PC-9 (cell line): ENCODE measurements around the gene PIP. TPM values are rescaled to one million over a fixed set of nuclear protein-coding genes. Genes with fewer than 3 reads are reported as not detected.
"Not testable (repeated sequence)": the region's sequence is repeated elsewhere in the genome, so short reads cannot be mapped to it uniquely, and the experiment has no call there.

Experiments
- BruUV-seq: library from RNA; stranded (reverse); fragments of 400-500 nt; replicated peaks from 2 replicates; lab custom pipeline; 2021; lab: Mats Ljungman, UMichigan
- CTCF ChIA-PET: fragments of 300-600 bp; sonication (Branson Sonifier 250); formaldehyde crosslinking; loops from one replicate; lab custom pipeline; 2022; ENCODE audit warnings: antibody characterized with exemption; lab: Charles Lee
- POLR2A ChIA-PET: fragments of 300-600 bp; sonication (Branson Sonifier 250); formaldehyde crosslinking; loops from one replicate; lab custom pipeline; 2022; ENCODE audit warnings: antibody characterized with exemption; ENCODE audit not compliant: unreplicated experiment; lab: Charles Lee
- DNase-seq, 2 experiments: peaks; one replicate each; pipeline versions ENCODE4 v3.0.0 to v3.0.0-alpha.2; 2015 to 2022; ENCODE audit warnings: mixed read lengths in 1 of 2
- H2AFZ ChIP-seq: fragments of 200-600 bp; sonication (generic); 2 replicates; pipeline ENCODE4 v1.8.1; 2017; ENCODE audit warnings: antibody characterized with exemption
- H3F3A ChIP-seq: fragments of 200-600 bp; sonication (generic); 2 replicates; pipeline ENCODE4 v1.8.1; 2017; ENCODE audit warnings: antibody characterized with exemption, mild to moderate bottlenecking, low read depth; ENCODE audit not compliant: insufficient read depth
- H3K27ac ChIP-seq: fragments of 200-600 bp; sonication (generic); 2 replicates; pipeline ENCODE4 v1.6.1; 2016; ENCODE audit warnings: mixed run types
- H3K27me3 ChIP-seq: fragments of 200-600 bp; sonication (generic); 2 replicates; pipeline ENCODE4 v1.6.1; 2016; ENCODE audit warnings: low read depth, mixed run types; ENCODE audit not compliant: insufficient read depth
- H3K36me3 ChIP-seq: fragments of 200-600 bp; sonication (generic); 2 replicates; pipeline ENCODE4 v1.6.1; 2016; ENCODE audit warnings: low read depth, mixed run types
- H3K4me1 ChIP-seq: fragments of 200-600 bp; sonication (generic); replicated peaks from 2 replicates; pipeline ENCODE4 v1.6.1; 2016; ENCODE audit warnings: mixed run types; ENCODE audit not compliant: insufficient read depth
- H3K4me2 ChIP-seq: fragments of 200-600 bp; sonication (generic); 2 replicates; pipeline ENCODE4 v1.6.1; 2017; ENCODE audit warnings: mixed run types
- H3K4me3 ChIP-seq: fragments of 200-600 bp; sonication (generic); 2 replicates; pipeline ENCODE4 v1.6.1; 2016; ENCODE audit warnings: mixed run types
- H3K79me2 ChIP-seq: fragments of 200-600 bp; sonication (generic); 2 replicates; pipeline ENCODE4 v1.6.1; 2017; ENCODE audit warnings: low read depth, mixed run types
- H3K9me2 ChIP-seq: fragments of 200-600 bp; sonication (generic); 2 replicates; pipeline ENCODE4 v1.8.1; 2017; ENCODE audit warnings: mild to moderate bottlenecking; ENCODE audit not compliant: insufficient read depth
- H3K9me3 ChIP-seq: fragments of 200-600 bp; sonication (generic); 2 replicates; pipeline ENCODE4 v1.8.1; 2016; ENCODE audit warnings: low read depth; ENCODE audit not compliant: insufficient read depth
- H4K20me1 ChIP-seq: fragments of 200-600 bp; sonication (generic); 2 replicates; pipeline ENCODE4 v1.8.1; 2017; ENCODE audit not compliant: insufficient read depth
- EZH2 ChIP-seq: fragments of 200-600 bp; sonication (generic); IDR thresholded peaks from 2 replicates; pipeline ENCODE4 v1.8.0; 2017; ENCODE audit warnings: antibody characterized with exemption, low read depth
- intact Hi-C: fragments of 100-400 bp; cut with micrococcal nuclease; formaldehyde crosslinking; loops from one replicate; pipeline ENCODE4 v1.10.0; 2022; ENCODE audit not compliant: unreplicated experiment
- total RNA-seq: library from RNA; stranded (reverse); gene quantifications from 2 replicates; pipeline ENCODE4 v1.2.3, GENCODE V29; 2021
- TF ChIP-seq, protein P1 (sequence below): fragments of 200-600 bp; sonication (generic); conservative IDR thresholded peaks from 2 replicates; pipeline ENCODE4 v1.6.1; 2017; ENCODE audit warnings: mixed run types, antibody characterized with exemption, mild to moderate bottlenecking, moderate library complexity

Gene PIP
- total RNA-seq, 1 experiment from 2014 or later: not detected

- no peak for DNase-seq
- H3K9me3 ChIP-seq: no peaks in the 10 kb centered on the region
- intact Hi-C loops: no loop called here
Measured at GRCh38 chr7:143117395-143117794, 14.5 kb upstream of the PIP start.

DNA sequence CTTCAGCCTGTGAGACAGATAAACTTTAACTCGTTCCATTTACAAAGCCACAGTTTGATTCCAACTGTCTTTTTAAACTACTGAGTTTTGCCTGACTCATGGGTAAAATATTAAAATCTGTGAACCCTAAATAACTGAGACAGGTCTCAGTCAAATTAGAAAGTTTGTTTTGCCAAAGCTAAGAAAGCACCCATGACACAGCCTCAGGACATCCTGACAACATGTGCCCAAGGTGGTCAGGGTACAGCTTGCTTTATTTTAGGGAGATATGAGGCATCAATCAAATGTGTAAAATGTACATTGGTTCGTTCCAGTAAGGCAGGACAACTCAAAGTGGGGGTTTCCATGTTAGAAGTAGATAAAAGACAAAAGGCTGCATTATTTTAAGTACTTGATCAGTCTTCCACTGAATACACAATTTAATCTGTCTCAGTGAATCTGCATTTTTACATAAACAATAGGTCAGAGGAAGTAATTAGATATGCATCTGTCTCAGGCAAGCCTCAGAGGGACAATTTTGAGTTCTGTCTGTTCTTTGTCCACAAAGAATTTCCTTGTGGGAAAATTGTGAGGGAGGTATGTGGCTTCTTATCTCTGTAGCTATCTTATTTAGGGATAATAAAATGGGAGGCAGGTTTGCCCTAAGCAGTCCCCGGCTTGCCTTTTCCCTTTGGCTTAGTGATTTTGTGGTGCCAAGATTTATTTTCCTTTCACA lies 11.0 kb upstream of the PIP start:
- H3K4me2 ChIP-seq: no peak overlapping the region
- no peaks in the 10 kb centered on the region for H3K27me3 ChIP-seq
- no peaks in the 10 kb centered on the region for H3K9me2 ChIP-seq
- H3K4me1 ChIP-seq: no peaks in the 10 kb centered on the region
- H3K79me2 ChIP-seq: no peaks in the 10 kb centered on the region
- H3K36me3 ChIP-seq: no peaks in the 10 kb centered on the region
- intact Hi-C loops: no loop called here
- peaks cover 4% of the 10 kb centered on the region; the same call in 1 of the 2 replicates for H3F3A ChIP-seq
- no peak overlapping the region for H2AFZ ChIP-seq
- ChIA-PET POLR2A (no interaction called here), CTCF (no interaction called here)
- H3K27ac ChIP-seq: no peak overlapping the region
- H3K9me3 ChIP-seq: 0 out of 2 replicates have a peak, but pooled peaks cover 11% of the 10 kb centered on the region
- TF ChIP-seq EZH2: no peak
- TF ChIP-seq, protein P1, sequence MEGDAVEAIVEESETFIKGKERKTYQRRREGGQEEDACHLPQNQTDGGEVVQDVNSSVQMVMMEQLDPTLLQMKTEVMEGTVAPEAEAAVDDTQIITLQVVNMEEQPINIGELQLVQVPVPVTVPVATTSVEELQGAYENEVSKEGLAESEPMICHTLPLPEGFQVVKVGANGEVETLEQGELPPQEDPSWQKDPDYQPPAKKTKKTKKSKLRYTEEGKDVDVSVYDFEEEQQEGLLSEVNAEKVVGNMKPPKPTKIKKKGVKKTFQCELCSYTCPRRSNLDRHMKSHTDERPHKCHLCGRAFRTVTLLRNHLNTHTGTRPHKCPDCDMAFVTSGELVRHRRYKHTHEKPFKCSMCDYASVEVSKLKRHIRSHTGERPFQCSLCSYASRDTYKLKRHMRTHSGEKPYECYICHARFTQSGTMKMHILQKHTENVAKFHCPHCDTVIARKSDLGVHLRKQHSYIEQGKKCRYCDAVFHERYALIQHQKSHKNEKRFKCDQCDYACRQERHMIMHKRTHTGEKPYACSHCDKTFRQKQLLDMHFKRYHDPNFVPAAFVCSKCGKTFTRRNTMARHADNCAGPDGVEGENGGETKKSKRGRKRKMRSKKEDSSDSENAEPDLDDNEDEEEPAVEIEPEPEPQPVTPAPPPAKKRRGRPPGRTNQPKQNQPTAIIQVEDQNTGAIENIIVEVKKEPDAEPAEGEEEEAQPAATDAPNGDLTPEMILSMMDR: no peak
- H4K20me1 ChIP-seq: no peaks in the 10 kb centered on the region
- BruUV-seq: no TSS peak
- H3K4me3 ChIP-seq: no peak overlapping the region
- DNase-seq: no peak

More at GRCh38 chr7:143117395-143117794, 14.5 kb upstream of the PIP start:
- BruUV-seq: no TSS peak
- no peaks in the 10 kb centered on the region for H4K20me1 ChIP-seq
- TF ChIP-seq EZH2: no peak
- TF ChIP-seq, protein P1: no peak
- H3K4me3 ChIP-seq: no peak overlapping the region
- H3F3A ChIP-seq: no peaks in the 10 kb centered on the region
- no peak overlapping the region for H3K27ac ChIP-seq
- H3K4me2 ChIP-seq: no peak overlapping the region
- no peaks in the 10 kb centered on the region for H3K79me2 ChIP-seq
- no peak overlapping the region for H2AFZ ChIP-seq
- H3K4me1 ChIP-seq: no peaks in the 10 kb centered on the region
- no peaks in the 10 kb centered on the region for H3K36me3 ChIP-seq
- CTCF ChIA-PET: no interaction called here
- POLR2A ChIA-PET: no interaction called here
- H3K27me3 ChIP-seq: no peaks in the 10 kb centered on the region
- no peaks in the 10 kb centered on the region for H3K9me2 ChIP-seq

GRCh38 chr7:143123326-143123725 lies 8.6 kb upstream of the PIP start:
- DNase-seq, CTCF ChIA-PET, H3K27ac ChIP-seq, H3K79me2 ChIP-seq, H3K9me2 ChIP-seq, BruUV-seq, intact Hi-C loops, H3K4me2 ChIP-seq, H2AFZ ChIP-seq, H4K20me1 ChIP-seq, H3K4me3 ChIP-seq, POLR2A ChIA-PET, H3K27me3 ChIP-seq, H3K36me3 ChIP-seq, H3K4me1 ChIP-seq: not testable (repeated sequence)
- 0 out of 2 replicates have a peak, but pooled peaks cover 11% of the 10 kb centered on the region for H3K9me3 ChIP-seq
- peaks cover 15% of the 10 kb centered on the region; the same call in 1 of the 2 replicates for H3F3A ChIP-seq
